UCSD-AML1 (cell line): ENCODE results near the gene HAPLN1.
A peak's percentile ranks its signal among the peaks of the same experiment; 100 is the strongest.
"Not testable (repeated sequence)": the region's sequence is repeated elsewhere in the genome, so short reads cannot be mapped to it uniquely, and the experiment has no call there.

Source experiments
- DNase-seq: peaks from one replicate; lab custom pipeline; 2025; ENCODE audit not compliant: unreplicated experiment; lab: John Stamatoyannopoulos, UW

HAPLN1 gene

GRCh38 chr5:83720836-83721537 is at the start of gene HAPLN1:
Gene HAPLN1, minus strand, starts transcription at chr5:83720855. Its CDS starts 47,332 bp downstream, at chr5:83673523.
- DNase-seq, result no peak

GRCh38 chr5:83767409-83767992 is 46.8 kb upstream of the HAPLN1 start:
- no peak for DNase-seq

- no peak for DNase-seq
Observed at GRCh38 chr5:83764101-83764500, 43.4 kb upstream of the HAPLN1 start.

DNA sequence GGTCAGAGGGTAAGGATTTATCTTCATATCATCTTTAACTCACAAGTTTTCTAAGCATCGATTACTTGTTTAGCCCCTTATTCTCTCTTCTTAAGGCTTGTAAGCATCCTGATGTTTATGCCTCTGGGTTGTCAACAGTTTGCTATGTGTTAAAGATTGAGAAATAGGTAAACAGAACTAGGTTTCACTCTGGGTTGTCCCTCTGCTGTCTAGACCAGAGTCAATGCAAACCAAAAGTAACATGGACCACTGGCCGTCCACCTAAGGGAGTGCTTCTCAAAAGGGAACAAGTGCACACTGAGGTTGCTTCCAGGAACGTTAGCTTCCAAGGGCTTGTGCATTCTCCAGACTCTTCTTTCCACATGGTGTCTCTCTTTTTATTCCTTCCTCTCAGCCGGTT is 39.9 kb upstream of the HAPLN1 start:
- no peak for DNase-seq

- no peak for DNase-seq
Observed at GRCh38 chr5:83752700-83753099, 32.0 kb upstream of the HAPLN1 start.

DNA sequence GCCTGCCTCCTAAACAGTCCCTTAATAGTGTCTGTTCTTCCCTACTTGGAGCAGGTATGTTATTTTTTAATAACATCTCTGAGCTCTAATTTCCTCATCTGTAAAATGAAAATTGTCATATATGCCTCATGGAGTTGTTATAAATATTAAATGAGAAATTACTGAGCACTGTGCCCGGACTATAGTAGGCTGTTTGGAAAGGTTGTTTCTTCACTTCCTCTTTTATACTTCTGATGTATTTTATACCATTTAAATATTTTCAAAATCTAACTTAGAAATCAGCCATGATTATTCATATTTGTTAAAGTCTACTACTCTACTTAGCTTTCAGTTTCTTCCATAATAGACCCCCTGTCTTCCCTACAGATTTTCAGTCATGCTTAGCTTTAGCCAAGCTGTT is 30.5 kb upstream of the HAPLN1 start:
- no peak for DNase-seq

GRCh38 chr5:83750749-83751148 is 30.1 kb upstream of the HAPLN1 start:
- DNase-seq, result no peak

DNA sequence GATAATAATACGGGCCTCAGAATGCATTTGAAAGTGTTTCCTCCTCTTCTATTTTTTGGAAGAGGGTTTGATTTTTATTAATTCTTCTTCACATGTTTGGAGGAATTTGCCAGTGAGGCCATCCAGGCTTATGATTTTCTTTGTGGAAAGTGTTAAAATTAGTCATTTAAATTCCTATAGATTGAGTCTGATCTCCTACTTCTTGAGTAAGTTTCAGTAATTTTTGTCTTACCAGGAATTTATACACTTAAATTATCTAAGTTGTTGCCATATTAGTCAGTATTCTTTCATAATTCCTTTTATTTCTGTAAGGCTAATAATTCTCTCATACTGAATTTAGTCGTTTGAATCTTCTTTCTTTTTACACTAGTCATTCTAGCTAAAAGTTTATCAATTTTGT is 25.2 kb upstream of the HAPLN1 start:
- no peak for DNase-seq

GRCh38 chr5:83744821-83745220 is 24.2 kb upstream of the HAPLN1 start:
- no peak for DNase-seq

DNA sequence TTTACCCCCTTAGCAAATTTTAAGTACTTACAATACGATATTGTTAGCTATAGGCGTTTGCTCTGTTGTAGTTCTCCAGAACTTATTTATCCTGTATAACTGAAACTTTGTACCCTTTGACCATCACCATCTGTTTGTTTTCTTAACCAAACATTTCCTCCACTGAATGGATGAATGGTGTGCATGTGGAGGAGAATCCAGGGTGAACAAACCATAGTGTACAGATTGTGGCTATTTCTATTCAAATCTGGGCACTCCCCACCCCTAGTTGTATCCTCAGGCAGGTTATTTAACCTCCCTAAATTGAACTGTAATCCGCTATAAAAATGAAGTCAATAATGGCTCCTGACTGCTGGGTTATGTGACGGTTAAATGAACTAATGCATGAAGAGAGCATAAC is 21.4 kb upstream of the HAPLN1 start:
- no peak for DNase-seq

GRCh38 chr5:83741571-83741970 is 20.9 kb upstream of the HAPLN1 start:
- no peak for DNase-seq

- no peak for DNase-seq
Observed at GRCh38 chr5:83740741-83741140, 20.1 kb upstream of the HAPLN1 start.

GRCh38 chr5:83736169-83736568 is 15.5 kb upstream of the HAPLN1 start:
- DNase-seq, result not testable (repeated sequence)

DNA sequence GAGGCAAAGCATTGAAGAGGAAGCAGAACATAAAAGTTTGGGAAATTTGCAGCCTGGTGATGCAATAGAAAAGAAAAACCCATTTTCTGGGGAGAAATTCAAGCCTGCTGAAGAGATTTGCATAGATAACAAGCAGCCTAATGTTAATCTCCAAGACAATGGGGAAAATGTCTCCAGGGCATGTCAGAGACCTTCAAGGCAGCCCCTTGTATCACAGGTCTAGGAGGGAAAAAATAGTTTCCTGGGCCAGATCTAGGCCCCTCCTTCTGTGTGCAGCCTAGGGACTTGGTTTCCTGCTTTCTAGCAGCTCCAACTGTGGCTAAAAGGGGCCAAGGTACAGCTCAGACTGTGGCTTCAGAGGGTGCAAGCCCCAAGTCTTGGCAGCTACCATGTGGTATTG is 14.4 kb upstream of the HAPLN1 start:
- not testable (repeated sequence) for DNase-seq

GRCh38 chr5:83731638-83732037 is 11.0 kb upstream of the HAPLN1 start:
- DNase-seq, result no peak

DNA sequence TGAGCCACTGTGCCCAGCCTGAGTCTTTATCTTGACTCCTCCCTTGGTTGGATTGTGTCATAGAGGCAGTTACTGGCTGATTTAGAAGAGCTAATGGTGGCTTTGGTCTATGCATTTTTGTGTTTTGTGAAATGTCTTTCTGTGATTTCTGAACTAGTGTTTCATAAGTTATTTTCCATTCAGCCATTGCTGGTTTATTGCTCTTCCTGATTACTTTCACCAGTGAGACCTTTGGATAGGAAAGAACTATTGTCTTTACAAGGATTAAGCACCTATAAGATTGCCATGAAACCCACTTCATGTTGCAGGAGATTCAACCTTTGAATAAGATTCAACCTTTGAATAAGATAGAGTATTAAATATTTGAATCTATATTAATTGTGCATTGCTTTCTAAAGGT is 8.7 kb upstream of the HAPLN1 start:
- DNase-seq, result no peak

GRCh38 chr5:83726912-83727311 is 6.3 kb upstream of the HAPLN1 start:
- no peak for DNase-seq

- no peak for DNase-seq
Observed at GRCh38 chr5:83724935-83725334, 4.3 kb upstream of the HAPLN1 start.

- DNase-seq, result no peak
Observed at GRCh38 chr5:83724001-83724400, 3.3 kb upstream of the HAPLN1 start.

DNA sequence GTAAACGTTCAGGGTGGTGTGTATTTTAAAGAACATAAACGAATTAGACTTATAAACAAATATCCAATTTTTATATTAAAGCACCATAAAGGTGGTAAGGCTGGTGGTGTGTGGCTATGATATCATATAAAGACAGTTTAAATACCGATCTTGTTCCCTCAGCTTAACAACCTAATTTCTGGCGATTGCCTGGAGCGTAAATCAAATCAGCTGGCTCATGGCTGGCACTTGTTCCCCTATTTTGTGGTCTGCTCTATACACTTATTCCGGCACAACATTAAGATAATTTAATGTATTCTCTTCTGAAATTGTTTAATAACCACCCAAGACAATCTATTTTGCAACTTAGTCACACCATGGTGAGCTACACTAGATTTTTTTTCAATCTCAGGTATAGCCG is 2.4 kb upstream of the HAPLN1 start:
- DNase-seq, result no peak

DNA sequence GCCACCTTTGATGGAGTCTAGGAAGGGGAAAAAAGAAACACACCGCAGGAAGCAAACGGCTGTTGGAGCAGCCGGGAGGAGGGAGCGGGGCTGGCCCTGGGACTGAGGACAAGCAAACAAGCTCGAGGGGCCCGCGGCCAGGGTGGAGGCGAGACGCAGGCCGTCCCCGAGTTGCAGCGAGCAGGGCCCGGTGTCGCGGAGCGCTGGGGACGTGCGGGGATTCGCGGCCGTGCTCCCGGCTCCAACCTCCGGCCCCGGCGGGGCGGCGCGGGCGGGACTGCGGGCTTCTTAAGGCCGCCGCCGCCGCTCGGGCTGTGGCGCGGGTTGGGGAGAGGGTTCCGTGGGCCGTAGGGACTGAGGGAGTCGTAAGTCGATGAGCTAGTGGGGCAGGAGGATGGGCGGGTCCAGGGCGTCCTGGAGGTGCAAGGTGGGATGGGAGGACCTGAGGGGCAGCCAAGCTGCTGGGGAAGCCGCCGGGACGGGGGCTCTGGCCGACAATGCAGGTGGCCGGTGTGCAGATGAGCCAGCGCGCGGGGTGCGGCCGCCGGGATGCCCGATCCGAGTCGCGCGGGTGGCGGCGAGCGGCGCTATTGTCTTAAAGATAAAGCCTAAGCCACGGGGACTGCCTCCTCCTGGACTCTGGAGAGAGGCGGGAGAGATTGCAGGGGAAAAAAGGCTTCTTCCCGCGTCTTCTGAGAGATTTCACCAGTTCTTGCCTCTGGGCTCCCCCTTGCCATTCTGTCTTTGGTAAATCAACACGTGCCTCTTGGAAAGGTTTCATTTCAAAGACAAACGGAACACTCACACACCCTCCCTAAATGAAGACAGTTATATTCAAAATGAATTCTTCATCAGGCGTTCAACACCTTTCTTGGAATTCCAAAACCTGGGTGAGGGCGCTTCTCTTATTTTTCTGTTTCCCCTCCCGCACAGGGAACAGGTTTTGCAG is 1.6 kb upstream of the HAPLN1 start:
- peak; percentile 45 for DNase-seq
